DOHH2 (cell line): ENCODE measurements around the gene ZMAT5.

Source experiments
- EZH2phosphoT487 ChIP-seq: fragments of 200-600 bp; sonication (generic); IDR thresholded peaks from 2 replicates; pipeline ENCODE4 v1.6.1; 2017; ENCODE audit warnings: borderline replicate concordance, mild to moderate bottlenecking, antibody characterized with exemption, low read length, moderate library complexity, mixed read lengths
- TF ChIP-seq, protein P1 (sequence below): fragments of 200-600 bp; sonication (generic); IDR thresholded peaks from one replicate; pipeline ENCODE4 v1.5.1; 2014; ENCODE audit warnings: antibody characterized with exemption, mild to moderate bottlenecking, low read depth, low read length; ENCODE audit not compliant: poor library complexity, severe bottlenecking

GRCh38 chr22:29689206-29689879 lies 77.5 kb downstream of the ZMAT5 start:
- TF ChIP-seq, protein P1, sequence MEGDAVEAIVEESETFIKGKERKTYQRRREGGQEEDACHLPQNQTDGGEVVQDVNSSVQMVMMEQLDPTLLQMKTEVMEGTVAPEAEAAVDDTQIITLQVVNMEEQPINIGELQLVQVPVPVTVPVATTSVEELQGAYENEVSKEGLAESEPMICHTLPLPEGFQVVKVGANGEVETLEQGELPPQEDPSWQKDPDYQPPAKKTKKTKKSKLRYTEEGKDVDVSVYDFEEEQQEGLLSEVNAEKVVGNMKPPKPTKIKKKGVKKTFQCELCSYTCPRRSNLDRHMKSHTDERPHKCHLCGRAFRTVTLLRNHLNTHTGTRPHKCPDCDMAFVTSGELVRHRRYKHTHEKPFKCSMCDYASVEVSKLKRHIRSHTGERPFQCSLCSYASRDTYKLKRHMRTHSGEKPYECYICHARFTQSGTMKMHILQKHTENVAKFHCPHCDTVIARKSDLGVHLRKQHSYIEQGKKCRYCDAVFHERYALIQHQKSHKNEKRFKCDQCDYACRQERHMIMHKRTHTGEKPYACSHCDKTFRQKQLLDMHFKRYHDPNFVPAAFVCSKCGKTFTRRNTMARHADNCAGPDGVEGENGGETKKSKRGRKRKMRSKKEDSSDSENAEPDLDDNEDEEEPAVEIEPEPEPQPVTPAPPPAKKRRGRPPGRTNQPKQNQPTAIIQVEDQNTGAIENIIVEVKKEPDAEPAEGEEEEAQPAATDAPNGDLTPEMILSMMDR, result no peak
- no peak for TF ChIP-seq EZH2phosphoT487
